Kidney epithelial cell (primary cell): Measurements from ENCODE around the gene CFD. TPM values are rescaled to one million over a fixed set of nuclear protein-coding genes. Genes with fewer than 3 reads are reported as not detected.

Experiments used
- DNase-seq: peaks from one replicate; pipeline ENCODE4 v3.0.0-alpha.2; 2010; ENCODE audit warnings: low read depth
- H3K27me3 ChIP-seq: 2 replicates; pipeline ENCODE4 v1.6.0; 2011; ENCODE audit warnings: low read length; ENCODE audit not compliant: control insufficient read depth, insufficient read depth
- H3K36me3 ChIP-seq: 2 replicates; pipeline ENCODE4 v1.5.1; 2011; ENCODE audit warnings: low read length; ENCODE audit not compliant: control insufficient read depth, insufficient read depth
- H3K4me3 ChIP-seq: 2 replicates; pipeline ENCODE4 v1.5.1; 2011; ENCODE audit warnings: low read depth, mild to moderate bottlenecking, control low read depth, low read length
- total RNA-seq: library from RNA; depleted of rRNA; stranded (reverse); fragments of >200 nt; gene quantifications from 2 replicates; pipeline ENCODE4 v1.2.3, GENCODE V29; 2015
- TF ChIP-seq, protein P1 (sequence below): IDR thresholded peaks from 2 replicates; pipeline ENCODE4 v1.5.1; 2011; ENCODE audit warnings: mild to moderate bottlenecking, moderate library complexity, low read length, control low read depth, inconsistent platforms; ENCODE audit not compliant: insufficient read depth, poor library complexity, severe bottlenecking

The CFD gene
- total RNA-seq, 1 donor from 2014 or later = 1.3 TPM

DNA sequence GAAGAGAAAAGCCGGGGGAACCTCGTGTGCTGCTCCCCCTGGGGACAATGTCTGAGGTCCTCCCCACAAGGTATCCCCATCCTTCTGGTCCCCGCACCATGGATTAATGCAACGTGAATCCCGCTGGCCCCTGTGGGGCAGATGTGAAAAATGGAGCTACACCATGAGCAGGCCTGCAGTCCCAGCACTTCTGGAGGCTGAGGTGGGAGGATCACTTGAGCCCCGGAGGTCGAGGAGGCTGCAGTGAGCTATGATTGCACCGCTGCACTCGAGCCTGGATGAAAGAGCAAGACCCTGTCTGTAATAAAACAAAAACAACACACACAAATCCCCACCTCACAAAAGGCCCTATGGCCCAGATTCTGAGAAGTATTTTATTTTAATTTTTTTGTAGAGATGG is 1.2 kb upstream of the CFD start:
- H3K4me3 ChIP-seq = no peak overlapping the region
- DNase-seq = no peak
- H3K27me3 ChIP-seq = peaks cover 31% of the 10 kb centered on the region
- no peaks in the 10 kb centered on the region for H3K36me3 ChIP-seq
- TF ChIP-seq, protein P1, sequence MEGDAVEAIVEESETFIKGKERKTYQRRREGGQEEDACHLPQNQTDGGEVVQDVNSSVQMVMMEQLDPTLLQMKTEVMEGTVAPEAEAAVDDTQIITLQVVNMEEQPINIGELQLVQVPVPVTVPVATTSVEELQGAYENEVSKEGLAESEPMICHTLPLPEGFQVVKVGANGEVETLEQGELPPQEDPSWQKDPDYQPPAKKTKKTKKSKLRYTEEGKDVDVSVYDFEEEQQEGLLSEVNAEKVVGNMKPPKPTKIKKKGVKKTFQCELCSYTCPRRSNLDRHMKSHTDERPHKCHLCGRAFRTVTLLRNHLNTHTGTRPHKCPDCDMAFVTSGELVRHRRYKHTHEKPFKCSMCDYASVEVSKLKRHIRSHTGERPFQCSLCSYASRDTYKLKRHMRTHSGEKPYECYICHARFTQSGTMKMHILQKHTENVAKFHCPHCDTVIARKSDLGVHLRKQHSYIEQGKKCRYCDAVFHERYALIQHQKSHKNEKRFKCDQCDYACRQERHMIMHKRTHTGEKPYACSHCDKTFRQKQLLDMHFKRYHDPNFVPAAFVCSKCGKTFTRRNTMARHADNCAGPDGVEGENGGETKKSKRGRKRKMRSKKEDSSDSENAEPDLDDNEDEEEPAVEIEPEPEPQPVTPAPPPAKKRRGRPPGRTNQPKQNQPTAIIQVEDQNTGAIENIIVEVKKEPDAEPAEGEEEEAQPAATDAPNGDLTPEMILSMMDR = no peak

DNA sequence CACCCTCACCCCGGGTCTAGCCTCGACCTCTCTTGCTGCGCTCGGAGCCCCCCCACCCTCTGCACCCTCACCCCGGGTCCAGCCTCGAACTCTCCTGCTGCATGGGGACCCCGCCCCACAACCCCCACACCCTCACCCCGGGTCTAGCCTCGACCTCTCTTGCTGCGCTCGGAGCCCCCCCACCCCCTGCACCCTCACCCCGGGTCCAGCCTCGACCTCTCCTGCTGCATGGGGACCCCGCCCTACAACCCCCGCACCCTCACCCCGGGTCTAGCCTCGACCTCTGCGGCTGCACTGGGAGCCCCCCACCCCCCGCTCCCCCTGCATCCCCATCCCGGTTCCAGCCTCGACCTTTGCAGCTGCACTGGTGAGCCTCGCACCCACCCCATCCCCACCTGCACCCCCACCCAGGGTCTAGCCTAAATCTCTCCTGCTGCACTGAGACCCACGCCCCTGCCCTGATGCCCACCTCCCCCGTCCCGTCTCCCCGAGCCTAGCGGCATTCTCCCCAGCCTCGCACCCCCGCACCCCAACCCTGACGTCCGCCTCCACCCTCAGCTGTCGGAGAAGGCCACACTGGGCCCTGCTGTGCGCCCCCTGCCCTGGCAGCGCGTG is 1.8 kb downstream of the CFD start:
- Histone ChIP-seq H3K27me3 (peaks cover 22% of the 10 kb centered on the region), H3K4me3 (no peak overlapping the region), H3K36me3 (no peaks in the 10 kb centered on the region)
- TF ChIP-seq, protein P1 = no peak
- DNase-seq = no peak

DNA sequence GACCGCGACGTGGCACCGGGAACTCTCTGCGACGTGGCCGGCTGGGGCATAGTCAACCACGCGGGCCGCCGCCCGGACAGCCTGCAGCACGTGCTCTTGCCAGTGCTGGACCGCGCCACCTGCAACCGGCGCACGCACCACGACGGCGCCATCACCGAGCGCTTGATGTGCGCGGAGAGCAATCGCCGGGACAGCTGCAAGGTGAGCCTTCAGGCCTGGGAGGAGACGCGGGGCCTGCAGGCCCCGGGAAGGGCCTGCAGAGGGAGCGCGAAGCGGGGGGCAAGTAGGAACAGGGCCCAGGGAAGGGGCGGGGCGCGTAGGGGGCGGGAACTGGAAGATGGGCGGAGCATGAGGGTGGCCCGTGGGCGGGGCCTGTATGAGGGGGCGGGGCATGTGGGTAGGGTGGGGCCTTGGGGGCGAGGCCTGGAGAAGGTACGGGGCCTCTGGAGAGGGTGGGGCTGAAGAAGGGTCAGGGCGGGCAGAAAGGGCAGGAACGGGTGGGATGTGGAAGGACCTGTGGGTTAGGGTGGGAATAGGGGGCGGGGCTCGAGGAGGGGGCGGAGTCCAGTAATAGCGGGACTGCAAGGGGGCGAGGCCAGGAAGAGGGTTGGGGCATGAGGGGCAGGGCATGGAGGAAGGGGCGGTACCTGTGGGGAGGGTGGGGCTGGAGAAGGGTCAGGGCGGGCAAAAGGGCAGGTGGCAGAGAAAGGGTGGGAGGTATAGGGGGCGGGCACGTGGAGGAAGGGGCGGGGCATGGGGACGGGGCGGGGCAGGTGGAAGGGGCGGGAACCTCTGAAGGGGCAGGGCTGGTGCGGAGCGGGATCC is 2.5 kb downstream of the CFD start:
- Histone ChIP-seq H3K36me3 (no peaks in the 10 kb centered on the region), H3K4me3 (no peak overlapping the region), H3K27me3 (peaks cover 22% of the 10 kb centered on the region)
- DNase-seq = no peak
- TF ChIP-seq, protein P1 = peak; percentile 26

DNA sequence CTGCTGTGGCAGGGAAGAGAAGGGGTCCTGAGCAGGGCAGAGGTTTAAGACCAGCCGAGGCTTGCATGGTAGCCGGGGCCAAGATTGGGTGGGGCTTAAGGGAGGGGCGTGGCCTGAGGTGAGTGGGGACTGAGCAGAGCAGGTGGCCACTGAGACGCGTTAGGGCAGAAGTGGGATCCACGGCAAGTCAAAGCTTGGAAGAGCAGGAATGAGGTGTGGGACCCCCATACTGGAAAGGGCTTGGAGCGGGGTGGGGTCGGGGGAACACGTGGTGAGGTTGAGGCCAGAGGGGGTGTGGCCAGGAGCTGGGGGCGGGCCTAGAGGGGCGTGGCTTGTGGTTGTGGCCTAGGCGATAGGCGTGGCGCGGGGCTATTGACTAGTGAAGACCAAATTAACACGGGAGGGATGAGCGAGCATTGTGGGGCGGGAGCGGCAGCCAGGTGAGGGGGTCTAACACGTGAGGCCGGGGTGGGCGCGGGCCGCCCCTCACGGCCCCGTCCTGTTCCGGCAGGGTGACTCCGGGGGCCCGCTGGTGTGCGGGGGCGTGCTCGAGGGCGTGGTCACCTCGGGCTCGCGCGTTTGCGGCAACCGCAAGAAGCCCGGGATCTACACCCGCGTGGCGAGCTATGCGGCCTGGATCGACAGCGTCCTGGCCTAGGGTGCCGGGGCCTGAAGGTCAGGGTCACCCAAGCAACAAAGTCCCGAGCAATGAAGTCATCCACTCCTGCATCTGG is 3.3 kb downstream of the CFD start:
- TF ChIP-seq, protein P1 = no peak
- peaks cover 22% of the 10 kb centered on the region for H3K27me3 ChIP-seq
- no peak overlapping the region for H3K4me3 ChIP-seq
- H3K36me3 ChIP-seq = no peaks in the 10 kb centered on the region
- DNase-seq = no peak

DNA sequence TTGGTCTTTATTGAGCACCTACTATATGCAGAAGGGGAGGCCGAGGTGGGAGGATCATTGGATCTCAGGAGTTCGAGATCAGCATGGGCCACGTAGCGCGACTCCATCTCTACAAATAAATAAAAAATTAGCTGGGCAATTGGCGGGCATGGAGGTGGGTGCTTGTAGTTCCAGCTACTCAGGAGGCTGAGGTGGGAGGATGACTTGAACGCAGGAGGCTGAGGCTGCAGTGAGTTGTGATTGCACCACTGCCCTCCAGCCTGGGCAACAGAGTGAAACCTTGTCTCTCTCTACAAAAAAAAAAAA is 3.8 kb downstream of the CFD start:
- Histone ChIP-seq H3K27me3 (peaks cover 22% of the 10 kb centered on the region), H3K36me3 (peaks cover 1% of the 10 kb centered on the region), H3K4me3 (no peak overlapping the region)
- no peak for DNase-seq
- TF ChIP-seq, protein P1 = no peak
